CD4-positive, alpha-beta T cell treated with Interleukin-2 at 100 ng/mL for 4 hours (primary cell): ENCODE results near the gene TXNRD1.
"Not testable (repeated sequence)": the region's sequence is repeated elsewhere in the genome, so short reads cannot be mapped to it uniquely, and the experiment has no call there.

ENCODE experiments used
- DNase-seq: peaks from one replicate; pipeline ENCODE4 v3.0.0-alpha.2; 2020; ENCODE audit warnings: low spot score

Gene TXNRD1

DNA sequence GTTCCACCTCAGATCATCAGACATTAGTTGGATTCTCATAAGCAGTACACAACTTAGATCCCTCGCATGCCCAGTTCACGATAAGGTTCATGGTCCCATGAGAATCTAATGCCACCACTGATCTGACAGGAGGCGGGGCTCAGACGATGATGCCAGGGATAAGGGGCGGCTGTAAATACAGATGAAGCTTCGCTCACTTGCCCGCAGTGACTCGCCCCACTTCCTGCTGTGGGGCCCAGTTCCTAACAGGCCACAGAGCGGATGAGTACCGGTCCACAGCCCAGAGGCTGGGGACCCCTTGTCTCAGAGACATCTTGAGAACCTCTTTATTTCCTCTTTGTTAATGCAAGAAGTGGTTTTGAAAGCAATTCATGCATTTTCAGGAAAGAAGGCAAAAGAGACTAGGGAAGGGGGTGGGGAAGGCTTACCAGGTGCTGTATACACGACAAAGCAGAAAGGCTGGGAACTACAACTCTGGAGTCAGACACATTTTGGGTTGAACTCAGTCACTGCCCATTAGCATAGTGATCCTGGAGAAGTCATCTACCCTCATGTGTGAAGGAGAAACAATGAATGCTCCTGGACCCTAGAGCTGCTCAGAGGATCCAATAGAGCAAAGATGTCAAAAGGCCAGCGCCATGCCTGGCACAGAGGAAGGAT is 156.6 kb downstream of the TXNRD1 start:
- peak; percentile 13 for DNase-seq

GRCh38 chr12:104372721-104373335 is 157.2 kb downstream of the TXNRD1 start:
- no peak for DNase-seq

DNA sequence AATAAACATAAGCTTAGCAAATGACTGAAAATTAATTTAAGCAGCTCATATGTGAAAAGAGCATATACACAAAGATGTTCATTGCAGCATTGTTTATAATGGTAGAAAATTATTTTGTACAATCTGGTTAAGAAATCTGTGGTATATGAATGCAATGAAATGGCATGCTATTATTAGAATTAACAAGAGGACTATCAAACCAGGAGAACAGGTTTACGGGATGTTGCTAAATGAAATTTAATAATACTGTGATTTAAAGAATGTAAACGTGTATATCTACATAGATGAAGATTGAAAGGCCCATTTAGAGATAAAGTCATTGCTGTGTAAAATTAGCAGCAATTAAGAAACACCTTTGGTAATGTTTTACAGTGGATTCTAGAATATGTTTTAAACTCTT is 158.5 kb downstream of the TXNRD1 start:
- no peak for DNase-seq

DNA sequence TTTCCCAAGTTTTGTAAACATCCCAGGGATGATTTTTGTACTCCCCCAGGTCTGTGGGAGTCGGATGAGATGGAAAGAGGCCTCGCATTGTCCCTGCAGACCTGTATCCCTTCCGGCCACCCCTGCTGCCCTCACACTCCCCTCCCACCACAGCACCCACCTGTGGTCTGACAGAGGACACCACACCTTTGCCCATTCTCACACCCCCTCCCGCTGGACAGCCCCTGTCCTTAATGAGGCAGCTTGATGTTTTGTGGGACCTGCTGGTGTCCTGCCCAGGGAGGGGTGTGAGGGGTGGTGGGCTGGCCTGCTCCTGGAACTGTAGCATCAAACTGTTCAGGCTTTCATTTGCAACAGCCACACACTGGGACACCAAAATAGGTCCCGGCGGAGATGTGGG is 159.2 kb downstream of the TXNRD1 start:
- no peak for DNase-seq

DNA sequence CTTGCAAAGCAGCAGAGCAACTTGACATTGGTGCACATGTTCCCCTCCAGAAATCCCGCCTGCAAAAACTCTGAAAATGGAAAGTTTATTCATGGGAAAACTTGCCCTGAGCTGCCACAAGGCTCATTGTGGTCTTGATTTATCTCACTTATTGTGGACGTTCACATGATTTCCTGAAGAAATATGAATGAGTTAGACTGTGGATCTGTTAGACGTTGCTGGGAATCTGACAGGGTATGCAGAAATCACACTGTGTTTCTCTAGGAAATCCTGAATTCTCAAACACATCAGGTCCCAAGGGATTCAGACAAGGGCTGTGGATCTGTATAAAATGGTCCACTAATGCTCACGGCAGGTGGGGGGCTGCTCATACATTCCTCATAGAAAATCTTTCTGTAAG is 160.2 kb downstream of the TXNRD1 start:
- no peak for DNase-seq

DNA sequence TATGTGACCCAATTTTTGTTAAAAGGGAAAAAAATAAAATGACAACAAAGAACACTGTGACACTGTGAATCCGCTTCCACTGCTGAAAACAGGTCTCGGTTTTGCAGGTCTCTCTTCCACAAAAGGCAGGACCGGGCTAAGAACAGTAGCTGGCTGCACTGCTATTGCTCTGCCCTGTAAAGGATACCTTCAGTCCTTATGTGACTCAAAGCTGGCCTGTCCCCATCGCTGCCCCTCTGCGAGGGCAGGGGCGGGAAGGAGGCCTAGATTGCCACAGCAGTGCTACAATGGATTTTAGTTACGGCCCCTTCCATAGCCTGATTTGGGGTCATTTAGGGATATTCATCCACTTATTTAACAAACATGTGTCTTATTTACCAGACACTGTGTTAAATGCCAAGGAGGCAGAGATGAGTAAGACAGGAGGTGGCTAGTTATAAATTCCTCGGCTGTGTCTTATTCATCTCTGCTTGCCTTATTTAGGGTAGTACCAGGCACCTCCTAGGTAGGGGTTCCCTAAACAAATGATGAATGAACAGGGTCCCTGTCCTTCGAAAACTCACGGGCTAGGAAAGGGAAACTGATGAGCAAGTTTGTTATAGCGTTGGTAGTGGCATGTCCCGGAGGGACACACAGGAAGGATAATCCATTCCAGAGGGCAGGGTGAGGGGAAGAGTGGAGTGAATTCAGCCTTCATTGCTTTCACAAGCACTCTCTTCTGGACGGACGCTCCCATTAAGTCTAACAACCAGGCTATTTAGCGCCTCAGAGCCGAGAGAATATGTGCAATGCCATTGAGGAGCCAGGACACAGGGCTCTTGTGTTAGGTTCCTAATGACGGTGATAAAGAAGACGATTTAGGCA is 161.3 kb downstream of the TXNRD1 start:
- DNase-seq, result no peak

GRCh38 chr12:104377514-104377812 is 161.9 kb downstream of the TXNRD1 start:
- DNase-seq, result no peak

DNA sequence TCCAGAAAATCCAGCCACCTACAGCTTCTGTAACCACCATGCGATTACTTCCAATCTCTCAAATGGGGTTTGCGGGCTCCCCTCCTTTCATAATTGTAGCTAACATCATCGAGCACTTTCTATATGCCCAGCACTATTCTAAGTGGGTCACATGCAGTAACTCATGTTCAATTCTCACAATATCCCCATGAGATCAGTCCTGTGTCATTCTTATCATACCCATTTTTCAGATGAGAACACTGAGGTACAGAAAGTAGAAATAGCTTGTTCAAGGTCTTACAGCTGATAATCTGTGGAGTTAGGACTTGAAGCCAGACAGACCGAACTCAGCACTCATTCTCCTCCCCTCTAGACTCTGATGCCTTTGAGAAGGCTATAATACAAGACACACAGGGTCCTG is 162.8 kb downstream of the TXNRD1 start:
- DNase-seq, result no peak

GRCh38 chr12:104381341-104381730 is 165.8 kb downstream of the TXNRD1 start:
- DNase-seq, result no peak

DNA sequence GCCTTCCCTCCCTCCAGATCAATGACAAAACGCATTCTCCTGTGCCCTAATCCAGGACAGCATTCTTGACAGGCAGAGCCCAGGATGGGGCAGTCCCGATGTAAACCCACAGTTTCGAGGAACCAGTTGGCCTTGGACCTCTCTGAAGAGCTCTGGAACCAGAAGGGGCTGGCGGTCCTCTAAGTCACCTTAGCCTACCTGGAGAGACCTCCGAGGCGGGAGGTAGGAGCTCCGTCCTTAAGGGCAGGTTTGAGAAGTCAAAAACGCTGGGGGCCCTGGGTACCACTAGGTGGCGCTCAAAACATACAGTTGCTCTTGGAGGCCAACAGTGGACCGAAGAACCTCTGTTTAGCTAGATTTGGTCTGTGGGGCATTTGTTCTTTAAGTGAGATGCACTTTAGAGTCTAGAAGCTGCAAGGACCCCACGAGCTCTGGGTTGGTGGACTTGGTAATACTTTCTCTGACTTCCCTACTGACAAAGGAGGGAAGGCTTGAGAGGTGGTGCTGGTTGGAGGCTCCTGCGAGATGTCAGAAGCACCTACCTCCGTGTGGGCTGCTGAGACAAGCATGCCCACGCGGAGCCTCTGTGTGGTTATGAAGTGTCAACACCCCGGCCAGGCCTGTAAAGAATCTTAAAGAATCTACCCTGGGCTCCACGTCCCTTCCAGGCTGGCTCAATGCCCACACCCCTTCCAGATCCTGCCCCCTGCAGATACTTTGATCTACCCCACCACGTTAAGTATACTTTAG is 166.3 kb downstream of the TXNRD1 start:
- DNase-seq, result peak; percentile 87

DNA sequence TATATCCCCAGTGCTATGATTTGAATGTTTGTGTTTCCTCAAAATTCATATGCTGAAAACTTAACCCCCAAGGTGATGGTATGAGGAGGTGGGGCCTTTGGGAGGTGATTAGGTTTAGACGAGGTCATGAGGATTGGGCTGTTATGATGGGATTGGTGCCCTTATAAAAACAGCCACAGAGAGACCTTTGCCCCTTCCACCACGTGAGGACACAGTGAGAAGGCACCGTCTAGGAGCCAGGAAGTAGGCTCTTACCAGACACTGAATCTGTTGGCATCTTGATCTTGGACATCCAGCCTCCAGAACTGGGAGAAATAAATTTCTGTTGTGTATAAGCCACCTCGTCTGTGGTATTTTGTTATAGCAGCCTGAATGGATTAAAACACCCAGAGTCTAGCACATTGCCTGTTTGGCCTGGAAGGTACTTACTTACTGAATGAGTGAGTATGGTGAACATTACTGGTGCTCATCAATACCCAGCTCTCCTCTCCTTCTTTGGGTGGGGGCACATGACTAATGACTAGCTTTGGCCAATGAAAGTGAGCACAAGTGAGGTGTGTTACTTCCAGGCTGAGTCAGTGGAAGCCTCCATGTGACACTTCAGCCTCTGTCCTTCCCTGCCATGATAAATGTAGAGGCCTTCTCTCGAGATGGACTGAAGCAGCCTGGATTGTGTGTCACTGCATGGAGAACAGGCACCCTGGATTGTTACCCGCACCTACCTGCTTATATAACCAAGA is 168.7 kb downstream of the TXNRD1 start:
- no peak for DNase-seq

DNA sequence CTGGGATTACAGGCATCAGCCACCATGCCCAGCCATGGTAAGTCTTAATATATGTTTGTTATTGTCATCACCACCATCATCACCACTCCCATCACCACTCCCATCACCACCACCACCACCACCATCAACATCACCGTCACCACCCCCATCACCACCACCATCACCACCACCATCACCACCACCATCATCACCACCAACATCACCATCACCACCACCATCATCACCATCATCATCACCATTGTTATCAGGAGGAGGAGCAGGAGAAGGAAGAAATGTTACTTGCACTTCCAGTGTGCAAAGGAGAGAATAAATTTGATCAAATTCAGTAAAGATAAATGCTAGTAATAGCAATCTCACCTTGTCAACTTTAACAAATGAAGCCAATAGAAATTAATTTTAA is 169.9 kb downstream of the TXNRD1 start:
- no peak for DNase-seq

- DNase-seq, result no peak
Observed at GRCh38 chr12:104386461-104386860, 170.9 kb downstream of the TXNRD1 start.

GRCh38 chr12:104387190-104387589 is 171.6 kb downstream of the TXNRD1 start:
- DNase-seq, result no peak

DNA sequence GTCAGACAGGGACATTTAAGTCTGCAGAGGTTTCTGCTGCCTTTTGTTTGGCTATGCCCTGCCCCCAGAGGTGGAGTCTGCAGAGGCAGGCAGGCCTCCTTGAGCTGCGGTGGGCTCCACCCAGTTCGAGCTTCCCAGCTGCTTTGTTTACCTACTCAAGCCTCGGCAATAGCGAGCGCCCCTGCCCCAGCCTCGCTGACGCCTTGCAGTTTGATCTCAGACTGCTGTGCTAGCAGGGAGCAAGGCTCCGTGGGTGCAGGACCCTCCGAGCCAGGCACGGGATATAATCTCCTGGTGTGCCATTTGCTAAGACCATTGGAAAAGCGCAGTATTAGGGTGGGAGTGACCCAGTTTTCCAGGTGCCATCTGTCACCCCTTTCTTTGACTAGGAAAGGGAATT is 178.5 kb downstream of the TXNRD1 start:
- DNase-seq, result not testable (repeated sequence)
